Measurements from ENCODE around the gene CHGA.

The CHGA gene

GRCh38 chr14:92885279-92886061 is 37.5 kb upstream of the CHGA start:
- no peak for TF ChIP-seq CTCF (IDR thresholded peaks at IDR 0.05)

GRCh38 chr14:92886337-92886736 is 36.6 kb upstream of the CHGA start:
- no peak for TF ChIP-seq CTCF (IDR thresholded peaks at IDR 0.05)

- no peak for TF ChIP-seq CTCF (IDR thresholded peaks at IDR 0.05)
These were observed 35.8 kb upstream of the CHGA start for GRCh38 chr14:92887157-92887556.

- no peak for TF ChIP-seq CTCF (IDR thresholded peaks at IDR 0.05)
These were observed 34.1 kb upstream of the CHGA start for GRCh38 chr14:92888896-92889295.

GRCh38 chr14:92890830-92891588 is 31.9 kb upstream of the CHGA start:
- no peak for TF ChIP-seq CTCF (IDR thresholded peaks at IDR 0.05)

- TF ChIP-seq CTCF (IDR thresholded peaks at IDR 0.05): no peak
These were observed 30.4 kb upstream of the CHGA start for GRCh38 chr14:92892589-92892988.

GRCh38 chr14:92895352-92895878 is 27.5 kb upstream of the CHGA start:
- no peak for TF ChIP-seq CTCF (IDR thresholded peaks at IDR 0.05)
